Measurements from ENCODE around the gene EXOC4.

GRCh38 chr7:133284092-133284491 lies 31.2 kb downstream of the EXOC4 start:
- TF ChIP-seq FOS (IDR thresholded peaks at IDR 0.05; ENCODE audit: borderline replicate concordance, insufficient read depth, low read length) (no peak), EZH2 (IDR thresholded peaks at IDR 0.05; ENCODE audit: borderline replicate concordance, low read depth, low read length, severe bottlenecking) (no peak), CTCF (IDR thresholded peaks at IDR 0.05; ENCODE audit: extremely low read depth in 1 of 2, insufficient read depth in 1 of 2, low read depth in 1 of 2, low read length in 2 of 2) (no peak), GATA2 (IDR thresholded peaks at IDR 0.05; ENCODE audit: insufficient read depth, insufficient read length, low read depth, low read length) (no peak), POLR2A (IDR thresholded peaks at IDR 0.05; ENCODE audit: low read depth, low read length) (no peak), MAX (IDR thresholded peaks at IDR 0.05; ENCODE audit: insufficient read depth, insufficient read length) (no peak), POLR2AphosphoS5 (IDR thresholded peaks at IDR 0.05; ENCODE audit: insufficient read depth, low read depth, low read length) (no peak), MYC (IDR thresholded peaks at IDR 0.05; ENCODE audit: low read depth, low read length) (no peak), JUN (IDR thresholded peaks at IDR 0.05; ENCODE audit: borderline replicate concordance, insufficient read depth, insufficient read length, low read depth) (no peak)
